GM11168 (cell line): ENCODE data around the gene DYRK1A.

Experiments used
- in situ Hi-C: fragments of 300-500 bp; cut with MboI; formaldehyde crosslinking; loops from one replicate; pipeline ENCODE4 v1.12.0; 2022; ENCODE audit warnings: low sequenced_read_pairs; ENCODE audit not compliant: unreplicated experiment

DYRK1A gene

DNA sequence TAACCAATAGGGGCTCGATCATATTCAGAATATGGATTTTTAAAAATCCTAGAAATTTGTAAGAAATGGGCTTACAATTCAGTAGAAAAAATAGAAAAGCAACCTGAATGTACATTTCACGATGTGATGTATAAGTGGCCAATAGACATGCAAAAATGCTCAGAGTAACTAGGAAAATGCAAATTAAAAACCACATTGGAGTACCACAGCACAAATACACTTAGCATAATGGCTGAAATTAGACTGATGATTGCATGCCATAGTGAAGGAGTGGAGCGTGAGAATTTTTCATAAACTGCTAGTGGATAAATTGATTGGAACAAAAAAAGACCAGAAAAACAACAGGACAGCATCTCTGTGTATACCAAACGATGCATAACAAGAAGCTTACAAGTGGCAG, 102.3 kb downstream of the DYRK1A start:
- in situ Hi-C loops, result no loop called here

DNA sequence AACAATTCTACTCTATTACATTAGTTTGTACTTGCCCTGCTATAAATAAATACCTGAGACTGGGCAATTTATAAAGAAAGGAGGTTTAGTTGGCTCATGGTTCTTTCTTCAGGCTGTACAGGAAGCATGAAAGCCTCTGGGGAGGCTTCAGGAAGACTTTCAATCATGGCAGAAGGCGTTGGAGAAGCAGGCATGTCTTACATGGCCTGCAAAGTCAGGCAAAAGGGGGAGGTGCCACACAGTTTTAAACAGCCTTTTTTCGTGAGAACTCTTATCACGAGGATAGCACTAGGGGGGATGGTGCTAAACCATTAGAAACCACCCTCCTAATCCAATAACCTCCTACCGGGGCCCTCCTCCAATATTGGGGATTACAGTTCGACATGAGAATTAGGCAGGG, 102.9 kb downstream of the DYRK1A start:
- in situ Hi-C loops, result no loop called here

DNA sequence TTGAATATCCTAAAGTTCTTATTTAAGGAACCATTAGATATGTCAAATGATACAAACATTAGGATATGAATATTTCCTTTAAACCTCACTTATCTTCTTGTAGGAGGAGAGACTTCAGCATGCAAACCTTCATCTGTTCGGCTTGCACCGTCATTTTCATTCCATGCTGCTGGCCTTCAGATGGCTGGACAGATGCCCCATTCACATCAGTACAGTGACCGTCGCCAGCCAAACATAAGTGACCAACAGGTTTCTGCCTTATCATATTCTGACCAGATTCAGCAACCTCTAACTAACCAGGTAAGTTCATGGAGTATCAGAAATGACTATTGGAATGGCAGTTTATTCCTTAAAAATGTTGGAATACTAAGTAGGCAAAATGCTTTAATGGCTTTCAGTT, 106.0 kb downstream of the DYRK1A start:
- in situ Hi-C loops, result no loop called here

DNA sequence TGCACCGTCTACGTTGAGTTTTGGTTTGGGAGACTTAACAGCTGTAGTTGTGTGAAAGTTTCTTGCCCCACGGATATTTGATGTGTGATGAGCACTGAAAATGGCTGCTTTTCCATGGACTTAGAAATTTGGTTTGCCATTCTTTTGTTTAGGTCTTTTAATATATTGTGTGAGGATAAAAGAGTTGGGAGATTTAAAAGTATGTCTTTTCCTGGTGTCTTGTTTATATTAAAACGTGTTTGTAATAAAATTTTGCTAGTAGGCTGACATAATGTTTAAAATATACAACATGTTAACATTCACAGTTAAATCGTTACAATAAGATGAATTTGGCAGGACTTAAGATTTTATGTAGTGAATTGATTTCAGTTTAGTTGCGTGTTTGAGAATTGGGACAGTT, 106.9 kb downstream of the DYRK1A start:
- in situ Hi-C loops, result no loop called here

DNA sequence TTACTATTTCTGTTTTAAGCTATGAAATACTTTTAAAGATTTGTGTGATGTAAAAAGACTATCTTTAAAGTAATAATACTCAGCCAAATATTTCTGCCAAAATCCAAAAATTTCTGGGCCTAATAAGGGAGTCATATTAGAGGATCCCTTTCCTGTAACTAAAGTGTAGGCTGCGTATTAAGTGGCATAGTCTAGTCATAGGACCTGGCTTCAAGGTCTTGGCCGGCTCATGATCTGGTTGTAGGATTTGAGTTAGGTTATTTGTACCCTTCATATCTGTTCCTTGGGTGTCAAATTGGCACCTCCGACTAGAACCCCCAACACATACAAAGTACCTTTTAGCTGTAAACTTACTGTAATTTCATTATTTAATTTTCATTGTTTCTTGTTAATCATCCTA, 107.8 kb downstream of the DYRK1A start:
- in situ Hi-C loops, result no loop called here

DNA sequence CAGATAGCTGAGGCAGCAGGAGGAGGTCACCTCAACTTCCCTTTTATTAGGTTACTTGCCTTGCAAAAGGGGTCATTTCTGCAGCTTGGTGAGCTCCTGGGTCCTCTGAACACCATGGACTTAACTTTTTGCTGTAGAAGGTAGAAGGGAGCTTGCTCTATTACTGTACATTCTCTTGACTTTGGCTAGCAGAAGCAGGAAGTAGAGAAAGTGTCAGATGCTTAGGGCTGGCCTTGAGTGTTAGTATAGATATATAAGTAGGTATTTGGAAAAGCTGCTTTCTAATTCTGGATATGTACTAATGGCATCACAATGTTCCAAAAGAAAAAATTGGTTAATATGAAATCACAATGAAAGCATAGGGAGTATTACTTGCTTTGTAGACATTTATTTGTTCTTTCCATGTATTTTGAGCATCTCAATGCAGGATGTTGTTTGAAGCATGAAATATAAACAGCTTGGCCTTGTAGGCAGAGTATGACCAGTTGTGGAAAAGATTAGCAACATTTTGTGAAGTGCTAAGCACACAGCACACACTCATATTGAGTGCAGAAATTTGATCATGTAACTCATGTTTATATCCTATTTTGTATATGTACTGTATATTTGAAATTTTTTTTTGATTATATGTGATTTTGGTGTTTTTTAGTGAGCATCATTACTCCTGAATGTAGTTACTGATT, 108.8 kb downstream of the DYRK1A start:
- in situ Hi-C loops, result no loop called here

DNA sequence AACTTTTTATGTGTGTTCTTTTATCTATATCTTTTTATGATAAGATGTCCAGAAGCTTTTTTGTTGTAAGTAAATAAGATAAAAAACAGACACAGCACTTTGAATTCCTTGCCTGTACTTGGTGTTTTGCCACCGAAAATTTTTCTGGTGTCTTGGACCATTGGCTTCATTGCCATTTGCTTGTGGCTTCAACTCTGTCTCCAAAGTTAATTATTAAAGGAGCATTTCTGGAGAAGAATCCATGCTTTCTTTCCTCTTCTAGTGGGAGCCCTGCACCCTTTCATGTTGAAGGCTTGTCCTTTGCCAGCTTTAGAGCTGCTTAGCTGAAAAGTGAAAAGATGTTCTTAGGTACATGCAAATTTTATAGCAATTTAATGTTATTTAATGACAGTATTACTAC, 112.2 kb downstream of the DYRK1A start:
- in situ Hi-C loops, result no loop called here

DNA sequence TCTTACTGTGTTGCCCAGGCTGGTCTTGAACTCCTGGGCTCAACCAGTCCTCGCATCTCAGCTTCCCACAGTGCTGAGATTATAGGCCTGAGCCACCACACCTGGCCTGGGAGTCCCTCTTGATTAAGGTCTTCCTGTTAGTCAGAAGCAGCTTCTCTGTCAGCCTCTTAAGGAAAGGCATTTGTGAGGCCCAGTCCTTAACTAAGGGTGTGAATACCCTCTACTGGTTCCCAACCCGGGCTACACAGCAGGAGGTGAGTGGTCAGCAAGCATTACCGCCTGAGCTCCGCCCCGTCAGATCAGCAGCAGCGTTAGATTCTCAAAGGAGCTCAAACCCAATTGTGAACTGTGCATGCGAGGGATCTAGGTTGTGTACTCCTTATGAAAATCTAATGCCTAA, 117.2 kb downstream of the DYRK1A start:
- in situ Hi-C loops, result no loop called here

DNA sequence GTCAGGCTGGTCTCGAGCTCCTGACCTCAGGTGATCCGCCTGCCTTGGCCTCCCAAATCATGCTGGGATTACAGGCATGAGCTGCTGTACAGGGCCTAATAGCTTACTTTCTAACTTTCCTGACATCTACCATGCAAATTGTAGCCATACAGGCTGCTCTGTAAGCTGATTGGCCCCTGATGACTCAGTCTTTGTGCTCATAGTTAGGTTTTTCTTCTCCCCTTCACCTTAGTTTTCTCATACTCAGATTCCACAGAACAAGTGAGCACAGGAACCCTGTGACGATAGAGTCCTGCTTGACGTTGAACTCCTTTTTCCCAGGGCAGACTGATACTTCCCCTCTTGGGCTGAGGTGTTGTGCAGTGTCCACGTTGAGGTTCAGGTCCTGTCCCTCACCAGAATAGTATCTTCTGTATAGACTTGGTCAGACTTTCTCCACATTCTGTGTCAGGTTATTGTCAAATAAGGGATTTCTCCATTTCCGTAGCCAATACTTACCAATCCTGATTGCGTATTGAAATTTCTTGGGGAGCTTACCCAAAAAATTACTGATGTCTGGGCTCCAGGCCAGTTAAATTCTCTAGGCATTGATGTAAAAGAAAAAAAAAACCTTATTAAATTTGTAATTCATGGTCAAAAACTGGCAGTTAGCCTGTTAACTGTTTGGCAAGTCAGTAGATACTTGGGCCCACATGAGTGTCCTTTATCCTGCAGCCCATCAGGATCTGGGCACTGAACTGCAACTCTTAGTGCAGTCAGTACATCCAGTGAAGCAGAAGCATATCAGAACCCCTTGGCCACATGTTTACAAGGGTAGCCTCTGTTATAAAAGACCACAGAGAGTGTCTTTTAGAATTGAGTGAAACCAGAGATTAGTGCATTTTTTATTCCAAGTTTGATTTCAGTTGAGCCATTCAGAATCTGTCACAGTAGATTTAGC, 118.2 kb downstream of the DYRK1A start:
- in situ Hi-C loops, result no loop called here

DNA sequence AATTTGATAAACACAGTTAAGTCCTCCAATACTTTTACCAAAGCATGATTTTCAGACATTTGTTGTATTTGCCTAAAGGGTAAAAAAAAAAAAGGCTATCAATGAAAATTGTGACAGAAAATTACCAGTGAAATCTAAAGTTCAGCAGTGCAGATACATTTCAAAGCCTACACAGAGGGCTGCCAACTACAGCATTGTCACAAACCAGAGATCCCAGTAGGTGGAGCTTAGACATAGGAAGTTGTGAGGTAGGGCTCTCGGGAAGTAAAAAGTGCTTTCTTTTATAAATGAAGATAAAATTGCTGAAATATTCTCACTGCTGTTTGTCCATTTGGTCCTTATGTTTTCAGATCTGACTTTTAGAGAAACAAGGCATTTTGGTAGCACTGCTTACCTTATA, 123.0 kb downstream of the DYRK1A start:
- in situ Hi-C loops, result no loop called here

DNA sequence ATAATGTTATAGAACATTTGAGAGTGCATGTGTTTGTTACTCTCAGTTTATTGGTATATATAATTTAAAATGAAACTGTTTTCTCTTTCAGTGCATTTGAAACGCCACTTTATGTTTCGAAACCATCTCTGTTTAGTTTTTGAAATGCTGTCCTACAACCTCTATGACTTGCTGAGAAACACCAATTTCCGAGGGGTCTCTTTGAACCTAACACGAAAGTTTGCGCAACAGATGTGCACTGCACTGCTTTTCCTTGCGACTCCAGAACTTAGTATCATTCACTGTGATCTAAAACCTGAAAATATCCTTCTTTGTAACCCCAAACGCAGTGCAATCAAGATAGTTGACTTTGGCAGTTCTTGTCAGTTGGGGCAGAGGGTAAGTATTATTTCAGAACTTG, 123.5 kb downstream of the DYRK1A start:
- in situ Hi-C loops, result no loop called here

DNA sequence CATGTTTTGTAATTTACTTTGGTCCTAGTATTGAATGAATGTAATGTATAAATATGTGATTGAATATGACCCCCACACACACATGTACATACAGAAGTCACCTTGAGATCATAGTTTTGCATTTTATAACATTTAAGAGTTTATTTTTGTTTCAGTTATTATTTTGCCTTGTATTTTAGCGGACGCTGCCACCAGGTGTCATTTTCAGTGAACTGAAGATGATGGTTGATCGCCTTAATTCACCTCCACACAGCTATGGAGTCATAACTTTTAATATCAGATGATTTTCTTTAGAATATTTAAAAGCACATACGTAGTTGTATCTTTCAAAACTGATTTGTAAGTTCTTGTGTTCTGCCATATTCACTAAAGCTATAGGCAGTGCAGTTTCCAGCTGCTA, 130.4 kb downstream of the DYRK1A start:
- in situ Hi-C loops, result no loop called here

DNA sequence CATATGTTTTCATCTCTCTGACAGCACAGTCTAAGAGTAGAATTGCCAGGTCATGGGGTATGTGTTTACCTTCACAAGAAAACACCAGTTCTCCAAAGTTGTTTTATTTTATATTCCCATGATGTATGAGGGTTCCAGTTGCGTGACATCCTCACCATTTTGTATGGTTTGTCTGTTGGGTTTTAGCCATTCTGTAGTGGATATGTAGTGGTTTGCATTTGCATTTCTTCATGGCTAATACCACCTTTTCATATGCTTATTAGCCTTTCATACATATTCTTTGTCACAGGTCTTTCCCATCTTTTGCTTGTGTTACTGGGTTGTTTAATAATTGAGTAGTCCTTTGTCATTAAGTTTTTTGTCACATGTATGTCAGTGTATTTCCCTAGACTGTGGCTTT, 132.1 kb downstream of the DYRK1A start:
- in situ Hi-C loops, result no loop called here

DNA sequence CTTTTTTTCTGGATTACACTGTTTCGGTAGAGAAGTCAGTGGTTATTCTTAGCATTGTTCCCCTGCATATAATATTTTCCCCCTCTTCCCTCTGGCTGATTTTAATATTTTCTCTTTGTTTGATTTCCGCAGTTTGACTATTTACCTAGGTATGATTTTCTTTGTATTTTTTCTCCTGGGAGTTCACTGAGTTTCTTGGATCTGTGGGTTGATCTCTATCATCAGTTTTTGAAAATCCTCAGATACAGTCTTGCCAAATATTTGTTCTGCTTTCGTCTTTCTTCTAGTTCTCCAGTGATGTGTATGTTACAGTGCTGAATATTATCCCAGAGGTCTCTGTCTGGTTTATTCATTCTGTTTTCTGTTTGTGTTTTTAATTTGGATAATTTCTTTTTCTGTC, 136.4 kb downstream of the DYRK1A start:
- in situ Hi-C loops, result no loop called here

DNA sequence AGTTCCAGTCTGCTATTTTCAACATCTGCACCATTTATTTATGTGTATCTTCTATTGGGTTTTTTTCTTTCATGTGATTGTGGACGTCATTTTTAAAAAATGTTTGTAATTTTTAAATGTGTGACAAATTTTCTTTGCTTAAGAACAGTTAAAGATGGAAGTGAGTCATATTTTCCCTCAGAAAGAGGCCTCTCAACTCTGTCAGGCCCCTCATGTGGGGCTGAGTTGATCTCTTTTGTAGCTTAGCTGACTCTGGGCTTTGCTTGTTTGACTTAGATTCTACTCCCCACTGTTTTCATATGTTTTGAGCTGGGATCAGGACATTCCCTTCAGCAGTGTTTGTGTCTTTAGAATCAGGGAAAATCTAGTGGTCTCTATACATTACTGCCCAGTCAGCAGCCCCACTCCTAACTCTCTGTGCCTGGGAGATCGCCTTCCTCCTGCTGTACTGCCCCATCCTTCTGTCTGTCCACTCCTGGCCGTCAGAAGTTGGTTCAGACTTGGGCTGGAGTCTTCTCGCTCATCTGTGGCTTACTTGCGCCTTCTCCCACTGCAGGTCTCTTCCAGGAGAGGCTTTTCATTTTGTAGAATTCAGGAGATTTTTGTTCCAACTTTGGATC, 137.4 kb downstream of the DYRK1A start:
- in situ Hi-C loops, result no loop called here

DNA sequence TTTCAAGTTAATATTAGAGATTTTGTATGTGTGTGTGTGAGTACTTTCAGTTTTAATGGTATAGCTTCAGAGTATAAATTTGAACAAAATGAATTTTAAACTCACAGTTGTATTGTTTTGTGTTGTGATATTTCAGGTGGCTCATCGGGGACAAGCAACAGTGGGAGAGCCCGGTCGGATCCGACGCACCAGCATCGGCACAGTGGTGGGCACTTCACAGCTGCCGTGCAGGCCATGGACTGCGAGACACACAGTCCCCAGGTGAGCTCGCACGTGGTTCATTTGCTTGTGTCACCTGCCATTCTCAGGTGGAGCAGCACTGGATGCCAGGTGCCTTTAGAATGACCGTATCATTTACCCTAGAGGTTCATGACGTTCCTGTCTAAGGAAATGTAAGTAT, 139.4 kb downstream of the DYRK1A start:
- in situ Hi-C loops, result no loop called here

DNA sequence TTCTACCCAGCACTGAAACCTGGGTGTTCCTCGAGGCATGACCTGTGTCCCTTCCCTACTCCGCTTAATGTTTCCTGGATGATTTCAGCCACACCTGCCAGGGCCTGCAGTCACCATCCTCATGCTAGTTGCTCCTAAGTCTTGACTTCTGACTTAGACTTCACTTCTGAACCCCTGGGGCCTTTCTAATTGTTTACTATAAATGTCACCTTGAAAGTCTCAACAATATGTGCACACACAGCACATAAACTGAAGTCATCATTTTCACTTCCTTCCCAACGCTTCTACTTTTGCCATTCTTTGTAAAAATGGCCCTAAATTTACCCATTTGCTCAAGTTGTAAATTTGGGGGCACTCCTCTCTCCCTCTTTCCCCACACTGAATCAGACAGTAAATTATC, 141.1 kb downstream of the DYRK1A start:
- in situ Hi-C loops, result no loop called here

DNA sequence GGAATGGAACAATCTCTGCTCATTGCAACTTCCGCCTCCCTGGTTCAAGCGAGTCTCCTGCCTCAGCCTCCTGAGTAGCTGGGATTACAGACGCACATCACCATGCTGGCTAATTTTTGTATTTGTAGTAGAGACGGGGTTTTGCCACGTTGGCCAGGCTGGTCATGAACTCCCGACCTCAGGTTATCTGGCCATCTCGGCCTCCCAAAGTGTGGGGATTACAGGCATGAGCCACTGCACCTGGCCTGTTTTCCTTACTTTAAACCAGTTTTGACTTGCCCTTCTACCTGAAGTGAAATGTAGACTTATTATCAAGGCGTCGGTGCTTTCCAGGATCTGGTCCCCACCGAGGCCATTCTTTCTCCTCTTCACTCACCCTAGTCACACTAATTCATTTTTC, 141.8 kb downstream of the DYRK1A start:
- in situ Hi-C loops, result no loop called here

DNA sequence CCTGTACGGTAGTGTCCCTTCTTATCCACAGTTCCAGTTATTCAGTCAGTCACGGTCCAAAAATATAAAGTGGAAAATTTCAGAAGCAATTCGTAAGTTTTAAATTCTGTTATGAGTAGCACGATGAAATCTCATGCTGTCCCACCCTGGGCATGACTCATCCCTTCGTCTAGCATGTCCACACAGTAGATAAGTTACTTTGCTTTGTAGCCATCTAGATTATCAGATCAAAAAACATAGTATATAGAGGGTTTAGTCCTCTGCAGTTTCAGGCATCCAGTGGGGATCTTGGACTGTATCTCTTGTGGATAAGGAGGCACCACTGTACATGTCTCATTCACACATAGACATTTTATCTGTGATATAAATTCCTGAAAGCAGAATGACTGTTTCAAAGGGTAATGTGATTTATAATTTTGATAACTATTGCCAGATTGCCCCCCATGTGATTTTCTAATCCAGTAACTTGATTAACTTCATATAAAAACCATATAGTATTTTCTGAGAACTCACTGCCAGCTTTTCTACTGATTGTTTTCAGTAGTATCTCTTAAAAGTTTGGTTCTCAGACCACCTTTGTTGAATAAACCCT, 143.3 kb downstream of the DYRK1A start:
- in situ Hi-C loops, result no loop called here

DNA sequence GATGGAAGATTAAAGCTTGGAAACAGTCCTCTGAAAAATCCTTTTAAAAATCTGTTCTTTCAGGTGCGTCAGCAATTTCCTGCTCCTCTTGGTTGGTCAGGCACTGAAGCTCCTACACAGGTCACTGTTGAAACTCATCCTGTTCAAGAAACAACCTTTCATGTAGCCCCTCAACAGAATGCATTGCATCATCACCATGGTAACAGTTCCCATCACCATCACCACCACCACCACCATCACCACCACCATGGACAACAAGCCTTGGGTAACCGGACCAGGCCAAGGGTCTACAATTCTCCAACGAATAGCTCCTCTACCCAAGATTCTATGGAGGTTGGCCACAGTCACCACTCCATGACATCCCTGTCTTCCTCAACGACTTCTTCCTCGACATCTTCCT, 145.3 kb downstream of the DYRK1A start:
- in situ Hi-C loops, result no loop called here

DNA sequence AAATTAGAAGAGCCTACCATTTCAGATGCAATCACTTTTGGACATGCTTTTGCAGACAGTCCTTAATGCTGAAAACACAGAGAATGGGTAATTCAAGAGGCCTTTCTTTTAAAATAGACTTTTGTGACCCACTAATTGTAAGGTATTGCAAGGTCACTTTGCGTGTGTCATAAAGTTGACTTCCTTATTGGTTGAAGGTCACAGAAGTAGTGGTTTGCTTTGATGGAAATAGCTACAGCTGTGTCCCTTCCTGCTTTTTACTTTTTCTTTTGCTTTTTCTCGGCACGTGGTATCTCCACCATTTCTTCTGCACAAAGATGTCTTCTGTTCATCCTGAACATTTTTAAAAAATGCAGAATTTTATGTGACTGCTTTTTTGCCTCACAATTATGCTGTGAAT, 146.8 kb downstream of the DYRK1A start:
- in situ Hi-C loops, result no loop called here
